ENCODE results near the gene SGMS1.

The SGMS1 gene

DNA sequence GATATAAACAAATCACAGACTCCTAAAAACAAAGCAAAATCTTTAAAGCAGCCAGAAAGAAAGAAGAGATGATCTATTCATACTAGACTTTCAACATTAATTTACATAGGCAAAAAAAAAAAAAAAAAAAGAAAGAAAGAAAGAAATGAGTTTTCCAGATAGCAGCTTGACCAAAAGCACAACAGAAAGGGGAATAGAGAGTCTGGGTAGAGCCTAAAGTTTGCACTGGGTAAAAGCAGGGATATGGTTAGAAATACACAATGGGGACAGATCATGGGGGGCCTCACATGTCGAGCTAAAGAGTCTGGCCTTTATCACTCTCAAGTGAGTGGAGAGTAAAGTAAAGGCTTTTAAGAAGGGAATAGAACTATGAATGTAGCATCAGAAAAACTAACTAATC is 169.8 kb downstream of the SGMS1 start:
- no peak for TF ChIP-seq TAF1 (IDR thresholded peaks at IDR 0.05; ENCODE audit: borderline replicate concordance, insufficient read depth, low read length)

- TF ChIP-seq TAF1 (IDR thresholded peaks at IDR 0.05; ENCODE audit: borderline replicate concordance, insufficient read depth, low read length), result no peak
- TF ChIP-seq POLR2AphosphoS5 (IDR thresholded peaks at IDR 0.05; ENCODE audit: low read depth, low read length), result no peak
- TF ChIP-seq, protein P1, sequence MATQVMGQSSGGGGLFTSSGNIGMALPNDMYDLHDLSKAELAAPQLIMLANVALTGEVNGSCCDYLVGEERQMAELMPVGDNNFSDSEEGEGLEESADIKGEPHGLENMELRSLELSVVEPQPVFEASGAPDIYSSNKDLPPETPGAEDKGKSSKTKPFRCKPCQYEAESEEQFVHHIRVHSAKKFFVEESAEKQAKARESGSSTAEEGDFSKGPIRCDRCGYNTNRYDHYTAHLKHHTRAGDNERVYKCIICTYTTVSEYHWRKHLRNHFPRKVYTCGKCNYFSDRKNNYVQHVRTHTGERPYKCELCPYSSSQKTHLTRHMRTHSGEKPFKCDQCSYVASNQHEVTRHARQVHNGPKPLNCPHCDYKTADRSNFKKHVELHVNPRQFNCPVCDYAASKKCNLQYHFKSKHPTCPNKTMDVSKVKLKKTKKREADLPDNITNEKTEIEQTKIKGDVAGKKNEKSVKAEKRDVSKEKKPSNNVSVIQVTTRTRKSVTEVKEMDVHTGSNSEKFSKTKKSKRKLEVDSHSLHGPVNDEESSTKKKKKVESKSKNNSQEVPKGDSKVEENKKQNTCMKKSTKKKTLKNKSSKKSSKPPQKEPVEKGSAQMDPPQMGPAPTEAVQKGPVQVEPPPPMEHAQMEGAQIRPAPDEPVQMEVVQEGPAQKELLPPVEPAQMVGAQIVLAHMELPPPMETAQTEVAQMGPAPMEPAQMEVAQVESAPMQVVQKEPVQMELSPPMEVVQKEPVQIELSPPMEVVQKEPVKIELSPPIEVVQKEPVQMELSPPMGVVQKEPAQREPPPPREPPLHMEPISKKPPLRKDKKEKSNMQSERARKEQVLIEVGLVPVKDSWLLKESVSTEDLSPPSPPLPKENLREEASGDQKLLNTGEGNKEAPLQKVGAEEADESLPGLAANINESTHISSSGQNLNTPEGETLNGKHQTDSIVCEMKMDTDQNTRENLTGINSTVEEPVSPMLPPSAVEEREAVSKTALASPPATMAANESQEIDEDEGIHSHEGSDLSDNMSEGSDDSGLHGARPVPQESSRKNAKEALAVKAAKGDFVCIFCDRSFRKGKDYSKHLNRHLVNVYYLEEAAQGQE (IDR thresholded peaks at IDR 0.05; ENCODE audit: insufficient read depth in 1 of 2, low read depth in 2 of 2, low read length in 2 of 2), result no peak
- no peak for TF ChIP-seq SIN3A (IDR thresholded peaks at IDR 0.05; ENCODE audit: borderline replicate concordance, insufficient read depth, low read length)
- TF ChIP-seq FOXP2 (optimal IDR thresholded peaks at IDR 0.05; ENCODE audit: borderline replicate concordance, extremely low read depth, extremely low read length, insufficient read depth), result no peak
Measured at GRCh38 chr10:50452603-50453002, 171.2 kb downstream of the SGMS1 start.

GRCh38 chr10:50447691-50448090 is 176.1 kb downstream of the SGMS1 start:
- TF ChIP-seq FOXP2 (optimal IDR thresholded peaks at IDR 0.05; ENCODE audit: borderline replicate concordance, extremely low read depth, extremely low read length, insufficient read depth), result no peak
- no peak for TF ChIP-seq POLR2AphosphoS5 (IDR thresholded peaks at IDR 0.05; ENCODE audit: low read depth, low read length)
- TF ChIP-seq TAF1 (IDR thresholded peaks at IDR 0.05; ENCODE audit: borderline replicate concordance, insufficient read depth, low read length), result no peak
- TF ChIP-seq, protein P1 (IDR thresholded peaks at IDR 0.05; ENCODE audit: insufficient read depth in 1 of 2, low read depth in 2 of 2, low read length in 2 of 2), result no peak
- no peak for TF ChIP-seq SIN3A (IDR thresholded peaks at IDR 0.05; ENCODE audit: borderline replicate concordance, insufficient read depth, low read length)

DNA sequence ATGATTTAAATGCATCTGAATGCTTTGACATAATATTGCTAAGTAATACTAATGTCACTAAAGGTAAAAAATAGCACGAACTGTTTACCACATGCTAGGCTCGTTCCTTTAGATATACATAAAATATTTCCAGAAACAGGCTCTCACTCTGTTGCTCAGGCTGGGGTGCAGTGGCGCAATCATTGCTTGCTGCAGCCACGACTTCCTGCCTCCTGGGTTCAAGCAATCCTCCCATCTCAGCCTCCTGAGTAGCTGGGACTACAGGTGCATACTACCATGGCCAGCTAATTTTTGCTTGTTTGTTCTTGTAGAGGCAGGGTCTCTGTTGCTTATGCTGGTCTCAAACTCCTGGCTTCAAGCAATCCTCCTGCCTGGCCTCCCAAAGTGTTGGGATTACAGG is 183.3 kb downstream of the SGMS1 start:
- no peak for TF ChIP-seq SIN3A (IDR thresholded peaks at IDR 0.05; ENCODE audit: borderline replicate concordance, insufficient read depth, low read length)
- TF ChIP-seq, protein P1 (IDR thresholded peaks at IDR 0.05; ENCODE audit: insufficient read depth in 1 of 2, low read depth in 2 of 2, low read length in 2 of 2), result no peak
- no peak for TF ChIP-seq TAF1 (IDR thresholded peaks at IDR 0.05; ENCODE audit: borderline replicate concordance, insufficient read depth, low read length)
- TF ChIP-seq POLR2AphosphoS5 (IDR thresholded peaks at IDR 0.05; ENCODE audit: low read depth, low read length), result no peak
- TF ChIP-seq FOXP2 (optimal IDR thresholded peaks at IDR 0.05; ENCODE audit: borderline replicate concordance, extremely low read depth, extremely low read length, insufficient read depth), result no peak

DNA sequence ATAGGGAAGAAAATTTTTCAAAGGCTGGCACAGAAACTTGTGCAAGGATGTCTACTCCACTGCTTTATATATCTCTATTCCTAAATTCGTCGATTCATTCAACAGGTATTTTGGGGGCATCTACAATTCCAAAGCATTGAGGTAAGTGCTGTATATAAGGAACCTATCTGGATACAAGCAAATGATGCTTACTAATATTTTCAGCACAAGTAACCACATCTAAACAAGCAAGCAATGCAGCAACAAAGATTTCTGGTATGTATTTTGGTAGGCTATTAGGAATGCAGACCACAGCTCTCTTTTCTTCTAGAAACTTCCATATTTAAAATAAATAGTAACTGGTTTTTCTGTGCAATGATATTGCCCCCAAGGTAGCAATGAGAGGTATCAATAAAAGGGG is 183.9 kb downstream of the SGMS1 start:
- TF ChIP-seq POLR2AphosphoS5 (IDR thresholded peaks at IDR 0.05; ENCODE audit: low read depth, low read length), result no peak
- TF ChIP-seq FOXP2 (optimal IDR thresholded peaks at IDR 0.05; ENCODE audit: borderline replicate concordance, extremely low read depth, extremely low read length, insufficient read depth), result no peak
- TF ChIP-seq TAF1 (IDR thresholded peaks at IDR 0.05; ENCODE audit: borderline replicate concordance, insufficient read depth, low read length), result no peak
- TF ChIP-seq, protein P1 (IDR thresholded peaks at IDR 0.05; ENCODE audit: insufficient read depth in 1 of 2, low read depth in 2 of 2, low read length in 2 of 2), result no peak
